CD4-positive, CD25-positive, alpha-beta regulatory T cell (primary cell): ENCODE results near the gene ATP2A3. TPM values are rescaled to one million over a fixed set of nuclear protein-coding genes. Genes with fewer than 3 reads are reported as not detected.
A peak's percentile ranks its signal among the peaks of the same experiment; 100 is the strongest.

ENCODE experiments used
- ATAC-seq, 2 donors: fragments of 150-1000 bp; cut with Tn5 transposase; one replicate each; pipeline ENCODE4 v1.10.0; 2021; ENCODE audit warnings: low read depth in 2 of 2, moderate number of reproducible peaks in 2 of 2, moderate library complexity in 1 of 2
- DNase-seq, 3 donors: peaks; one replicate each; pipeline versions ENCODE4 v3.0.0 to v3.0.0-alpha.2; 2012 to 2022; ENCODE audit warnings: mixed read lengths in 1 of 3
- H3K27ac ChIP-seq: one replicate; pipeline ENCODE4 v1.7.0; 2013; ENCODE audit warnings: mild to moderate bottlenecking, low read length; ENCODE audit not compliant: insufficient read depth, poor library complexity, severe bottlenecking
- H3K27me3 ChIP-seq: one replicate; pipeline ENCODE4 v1.7.0; 2013; ENCODE audit warnings: low read length; ENCODE audit not compliant: control insufficient read depth, insufficient read depth
- H3K36me3 ChIP-seq: one replicate; pipeline ENCODE4 v1.7.0; 2013; ENCODE audit warnings: mild to moderate bottlenecking, low read length, moderate library complexity; ENCODE audit not compliant: control insufficient read depth, insufficient read depth
- H3K4me1 ChIP-seq: 2 replicates; pipeline ENCODE4 v1.7.0; 2013; ENCODE audit warnings: mild to moderate bottlenecking, low read length; ENCODE audit not compliant: insufficient read depth, control insufficient read depth, poor library complexity, severe bottlenecking
- H3K4me3 ChIP-seq: one replicate; pipeline ENCODE4 v1.7.0; 2013; ENCODE audit warnings: low read depth, mild to moderate bottlenecking, low read length, moderate library complexity
- H3K9me3 ChIP-seq, 2 experiments: 1 replicate in 1 of 2; 2 replicates in 1 of 2; pipeline ENCODE4 v1.7.0; 2013; ENCODE audit warnings: low read length in 2 of 2, mild to moderate bottlenecking in 1 of 2, moderate library complexity in 1 of 2; ENCODE audit not compliant: control insufficient read depth in 2 of 2
- H3K27ac Mint-ChIP-seq, 3 donors: one replicate each; pipeline ENCODE4 v1.8.0; 2020 to 2022; ENCODE audit warnings: mild to moderate bottlenecking in 3 of 3, mixed read lengths in 3 of 3, moderate library complexity in 2 of 3
- H3K27me3 Mint-ChIP-seq: one replicate; pipeline ENCODE4 v1.8.0; 2022; ENCODE audit warnings: mild to moderate bottlenecking, mixed read lengths
- H3K36me3 Mint-ChIP-seq: one replicate; pipeline ENCODE4 v1.8.0; 2020; ENCODE audit warnings: mixed read lengths
- H3K4me1 Mint-ChIP-seq, 4 donors: one replicate each; pipeline ENCODE4 v1.8.0; 2020 to 2022; ENCODE audit warnings: mixed read lengths in 4 of 4, mild to moderate bottlenecking in 1 of 4
- H3K4me3 Mint-ChIP-seq, 4 donors: one replicate each; pipeline ENCODE4 v1.8.0; 2020 to 2022; ENCODE audit warnings: mild to moderate bottlenecking in 4 of 4, mixed read lengths in 4 of 4, moderate library complexity in 3 of 4
- H3K9me3 Mint-ChIP-seq, 7 donors: one replicate each; pipeline ENCODE4 v1.8.0; 2020 to 2022; ENCODE audit warnings: mixed read lengths in 7 of 7, mild to moderate bottlenecking in 3 of 7, moderate library complexity in 2 of 7
- polyA plus RNA-seq, 4 donors: library from polyadenylated mRNA; unstranded; fragments of 300-500 nt; fragmentation: Illumina TruSeq; gene quantifications; one replicate each; pipeline ENCODE4 v1.2.3, GENCODE V29; 2021
- total RNA-seq: library from RNA; stranded (reverse); gene quantifications from one replicate; pipeline ENCODE4 v1.2.3, GENCODE V29; 2022

The ATP2A3 gene
- total and polyA plus RNA-seq, 5 donors from 2014 or later = 33.5 to 306 (median 43.8) TPM

DNA sequence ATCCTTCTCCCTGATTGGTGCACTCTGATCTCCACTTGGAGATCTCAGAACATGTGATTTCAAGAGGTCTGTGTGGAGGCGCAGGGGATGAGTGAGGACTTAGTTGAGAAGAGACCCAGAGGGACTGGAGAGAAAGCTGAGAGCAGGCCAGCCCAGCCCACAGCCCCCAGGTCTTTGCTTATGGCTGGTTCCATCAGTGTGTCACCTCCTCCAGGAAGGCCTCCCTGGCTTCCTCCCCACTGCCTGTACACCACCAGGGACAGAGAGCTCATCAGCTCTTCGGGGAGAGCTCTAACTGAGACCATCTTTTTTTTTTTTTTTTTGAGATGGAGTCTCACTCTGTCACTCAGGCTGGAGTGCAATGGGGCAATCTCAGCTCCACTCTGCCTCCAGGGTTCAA, 51.4 kb downstream of the ATP2A3 start:
- no peaks in the 10 kb centered on the region for H3K36me3 Mint-ChIP-seq
- H3K4me3 Mint-ChIP-seq = no peak overlapping the region
- Histone ChIP-seq H3K9me3 (no peaks in the 10 kb centered on the region), H3K36me3 (no peaks in the 10 kb centered on the region), H3K4me1 (peaks cover 27% of the 10 kb centered on the region), H3K4me3 (no peak overlapping the region), H3K27ac (no peak overlapping the region), H3K27me3 (no peaks in the 10 kb centered on the region)
- H3K27ac Mint-ChIP-seq = peak overlapping the region in 1 of 3 donors; percentile 67
- DNase-seq (no peak), ATAC-seq (no peak)
- no peaks in the 10 kb centered on the region for H3K27me3 Mint-ChIP-seq
- no peaks in the 10 kb centered on the region for H3K9me3 Mint-ChIP-seq
- peaks cover 0 to 48% (median 23%) of the 10 kb centered on the region in 4 donors for H3K4me1 Mint-ChIP-seq

GRCh38 chr17:3911271-3912053, 52.8 kb downstream of the ATP2A3 start:
- peaks cover 0 to 41% (median 23%) of the 10 kb centered on the region in 4 donors for H3K4me1 Mint-ChIP-seq
- Histone ChIP-seq H3K9me3 (no peaks in the 10 kb centered on the region), H3K27ac (peak overlapping the region; percentile 55), H3K4me1 (peaks cover 19% of the 10 kb centered on the region), H3K36me3 (no peaks in the 10 kb centered on the region), H3K27me3 (no peaks in the 10 kb centered on the region), H3K4me3 (no peak overlapping the region)
- no peaks in the 10 kb centered on the region for H3K9me3 Mint-ChIP-seq
- peak; percentile 55 to 89 (median 66) for DNase-seq
- H3K36me3 Mint-ChIP-seq = no peaks in the 10 kb centered on the region
- H3K27ac Mint-ChIP-seq = peak overlapping the region; percentile 38 to 89 (median 88)
- peak; percentile 67 to 73 for ATAC-seq
- peak overlapping the region in 3 of 4 donors; percentile 48 to 76 (median 62) for H3K4me3 Mint-ChIP-seq
- no peaks in the 10 kb centered on the region for H3K27me3 Mint-ChIP-seq

- peaks cover 0 to 33% (median 21%) of the 10 kb centered on the region in 4 donors for H3K4me1 Mint-ChIP-seq
- H3K36me3 ChIP-seq = no peaks in the 10 kb centered on the region
- H3K27me3 ChIP-seq = no peaks in the 10 kb centered on the region
- DNase-seq (no peak), ATAC-seq (no peak)
- peak overlapping the region in 3 of 4 donors; percentile 48 to 76 (median 62) for H3K4me3 Mint-ChIP-seq
- no peaks in the 10 kb centered on the region for H3K27me3 Mint-ChIP-seq
- no peak overlapping the region for H3K4me3 ChIP-seq
- peak overlapping the region; percentile 38 to 89 (median 88) for H3K27ac Mint-ChIP-seq
- H3K27ac ChIP-seq = peak overlapping the region; percentile 51
- H3K9me3 Mint-ChIP-seq = no peaks in the 10 kb centered on the region
- H3K4me1 ChIP-seq = peaks cover 12% of the 10 kb centered on the region
- H3K36me3 Mint-ChIP-seq = no peaks in the 10 kb centered on the region
- no peaks in the 10 kb centered on the region for H3K9me3 ChIP-seq
Observed at GRCh38 chr17:3910420-3911270, 53.6 kb downstream of the ATP2A3 start.

- Histone ChIP-seq H3K36me3 (no peaks in the 10 kb centered on the region), H3K4me1 (peaks cover 12% of the 10 kb centered on the region), H3K27ac (no peak overlapping the region), H3K9me3 (no peaks in the 10 kb centered on the region), H3K4me3 (no peak overlapping the region), H3K27me3 (no peaks in the 10 kb centered on the region)
- Mint-ChIP-seq H3K4me1 (peaks cover 0 to 25% (median 15%) of the 10 kb centered on the region in 4 donors), H3K27me3 (no peaks in the 10 kb centered on the region), H3K9me3 (no peaks in the 10 kb centered on the region), H3K36me3 (no peaks in the 10 kb centered on the region), H3K27ac (peak overlapping the region in 2 of 3 donors; percentile 36 to 88), H3K4me3 (no peak overlapping the region)
- no peak for DNase-seq
- no peak for ATAC-seq
Observed at GRCh38 chr17:3909257-3909656, 55.0 kb downstream of the ATP2A3 start.

DNA sequence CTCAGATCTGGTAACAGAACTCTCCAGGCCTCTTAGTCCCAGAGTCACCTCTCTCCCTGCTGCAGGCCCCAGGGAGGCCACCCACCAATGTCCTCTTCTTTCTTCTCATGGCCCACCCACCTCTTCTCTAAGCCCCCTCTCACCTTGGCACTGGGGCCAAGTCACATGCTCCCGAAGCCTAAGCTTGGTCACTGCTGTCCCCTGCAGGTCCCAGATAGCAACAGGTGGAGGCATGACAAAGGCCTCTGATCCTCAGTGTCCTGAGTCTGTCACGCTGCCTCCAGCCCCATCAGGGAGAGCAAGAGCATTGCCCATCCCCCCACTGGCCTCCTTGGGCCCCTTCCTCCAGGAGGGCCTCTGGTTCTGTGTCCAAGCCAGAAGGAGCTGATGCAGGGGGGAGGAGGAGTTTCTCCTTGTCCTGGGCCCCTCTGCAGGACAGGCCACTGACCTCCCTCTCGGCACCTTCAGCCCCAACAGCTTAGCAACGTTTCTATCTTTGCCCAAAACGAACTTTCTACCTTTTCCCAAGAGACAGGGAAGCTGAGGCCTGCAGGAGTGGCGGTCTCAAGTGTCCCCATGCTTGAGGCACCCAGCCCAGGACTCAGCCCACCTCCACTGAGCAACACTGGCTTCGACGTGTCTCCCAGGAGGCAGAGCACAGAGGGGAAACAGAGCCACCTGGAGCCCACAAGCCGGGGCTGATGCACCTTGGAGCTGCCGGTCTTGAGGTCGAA, 56.6 kb downstream of the ATP2A3 start:
- ATAC-seq (no peak), DNase-seq (no peak)
- Histone ChIP-seq H3K4me1 (peaks cover 6% of the 10 kb centered on the region), H3K9me3 (no peaks in the 10 kb centered on the region), H3K27me3 (no peaks in the 10 kb centered on the region), H3K4me3 (no peak overlapping the region), H3K36me3 (no peaks in the 10 kb centered on the region), H3K27ac (no peak overlapping the region)
- H3K36me3 Mint-ChIP-seq = no peaks in the 10 kb centered on the region
- no peak overlapping the region for H3K27ac Mint-ChIP-seq
- no peaks in the 10 kb centered on the region for H3K9me3 Mint-ChIP-seq
- no peak overlapping the region for H3K4me3 Mint-ChIP-seq
- no peaks in the 10 kb centered on the region for H3K27me3 Mint-ChIP-seq
- peaks cover 0 to 17% (median 8%) of the 10 kb centered on the region in 4 donors for H3K4me1 Mint-ChIP-seq

GRCh38 chr17:3906881-3907280, 57.4 kb downstream of the ATP2A3 start:
- H3K4me1 Mint-ChIP-seq = peaks cover 0 to 15% (median 7%) of the 10 kb centered on the region in 4 donors
- no peak overlapping the region for H3K27ac ChIP-seq
- no peaks in the 10 kb centered on the region for H3K9me3 ChIP-seq
- DNase-seq (no peak), ATAC-seq (no peak)
- H3K4me3 ChIP-seq = no peak overlapping the region
- H3K27ac Mint-ChIP-seq = no peak overlapping the region
- no peaks in the 10 kb centered on the region for H3K9me3 Mint-ChIP-seq
- H3K27me3 ChIP-seq = no peaks in the 10 kb centered on the region
- H3K4me3 Mint-ChIP-seq = no peak overlapping the region
- no peaks in the 10 kb centered on the region for H3K36me3 ChIP-seq
- H3K36me3 Mint-ChIP-seq = no peaks in the 10 kb centered on the region
- H3K27me3 Mint-ChIP-seq = no peaks in the 10 kb centered on the region
- H3K4me1 ChIP-seq = peaks cover 6% of the 10 kb centered on the region

- Histone ChIP-seq H3K27me3 (no peaks in the 10 kb centered on the region), H3K27ac (no peak overlapping the region), H3K36me3 (no peaks in the 10 kb centered on the region), H3K4me3 (no peak overlapping the region), H3K9me3 (no peaks in the 10 kb centered on the region), H3K4me1 (no peaks in the 10 kb centered on the region)
- Mint-ChIP-seq H3K36me3 (no peaks in the 10 kb centered on the region), H3K4me1 (peaks cover 0 to 3% (median 0%) of the 10 kb centered on the region in 4 donors), H3K27ac (no peak overlapping the region), H3K9me3 (no peaks in the 10 kb centered on the region), H3K4me3 (no peak overlapping the region), H3K27me3 (no peaks in the 10 kb centered on the region)
- ATAC-seq (peak in 1 of 2 donors; percentile 33), DNase-seq (no peak)
Observed at GRCh38 chr17:3905017-3905520, 59.2 kb downstream of the ATP2A3 start.
